ENCODE results near the gene PIPOX. TPM values are rescaled to one million over a fixed set of nuclear protein-coding genes. Genes with fewer than 3 reads are reported as not detected.

The PIPOX gene
- total and polyA plus RNA-seq, 2 of the 13 experiments (the other 11 are each of a cell fraction or from before 2014, with no cell fraction given): 87.3 to 154 TPM

- Histone ChIP-seq H3K4me3 (replicated peaks in 1 of 3; ENCODE audit: insufficient read depth in 1 of 3, low read depth in 2 of 3, low read length in 3 of 3) (peak overlapping the region; percentile 23 to 78 (median 63)), H2AFZ (ENCODE audit: low read length) (no peak overlapping the region), H4K20me1 (ENCODE audit: insufficient read depth, low read length) (no peaks in the 10 kb centered on the region), H3K36me3 (replicated peaks in 1 of 2; ENCODE audit: control insufficient read depth in 1 of 2, insufficient read depth in 2 of 2, low read length in 2 of 2) (peaks cover 3 to 7% of the 10 kb centered on the region in 2 experiments; a peak in 2 of 5 replicates), H3K4me1 (ENCODE audit: insufficient read depth, low read length) (peaks cover 80% of the 10 kb centered on the region), H3K27me3 (ENCODE audit: control insufficient read depth in 1 of 2, insufficient read depth in 2 of 2, low read length in 2 of 2) (peaks cover 0 to 7% of the 10 kb centered on the region in 2 experiments; a peak in 1 of 5 replicates), H3K9ac (ENCODE audit: insufficient read depth, low read depth, low read length) (peak overlapping the region; percentile 87), H3K79me2 (ENCODE audit: insufficient read depth, low read length) (peaks cover 33% of the 10 kb centered on the region), H3K9me3 (ENCODE audit: low read length) (no peaks in the 10 kb centered on the region), H3K27ac (ENCODE audit: extremely low read length, insufficient read depth, low read length) (peak overlapping the region; percentile 94), H3K4me2 (ENCODE audit: low read depth, low read length) (peak overlapping the region; percentile 93)
- no TSS peak for BruUV-seq (replicated peaks)
- WGBS (ENCODE audit: low lambda C conversion rate): 48% methylated on average over 11 of the region's 11 CpGs
- ATAC-seq: peak; percentile 47
- CTCF ChIA-PET (ENCODE audit: low intra/inter-chr PET ratio, low total read pairs): no interaction called here
- no peak for FAIRE-seq
- no peak for DNase-seq (ENCODE audit: low spot score)
- 0 out of 2 replicates have a peak, but pooled peaks have one; percentile 38 for TF ChIP-seq SP4 (CRISPR knock-in tag; IDR thresholded peaks at IDR 0.05)
- TF ChIP-seq ATF3 (CRISPR knock-in tag; IDR thresholded peaks at IDR 0.05): no peak
- no peak for TF ChIP-seq FIP1L1 (IDR thresholded peaks at IDR 0.05; ENCODE audit: borderline replicate concordance, insufficient read depth, low read depth, low read length)
- no peak for TF ChIP-seq ZNF773 (CRISPR knock-in tag; IDR thresholded peaks at IDR 0.05; ENCODE audit: borderline replicate concordance)
- TF ChIP-seq CCDC6 (CRISPR knock-in tag; IDR thresholded peaks at IDR 0.05): no peak
- TF ChIP-seq FOXO4 (CRISPR knock-in tag; conservative IDR thresholded peaks at IDR 0.05): no peak
- 0 out of 2 replicates have a peak, but pooled peaks have one; percentile 13 for TF ChIP-seq ZNF704 (CRISPR knock-in tag; IDR thresholded peaks at IDR 0.05; ENCODE audit: borderline replicate concordance)
- no peak for TF ChIP-seq ZNF749 (CRISPR knock-in tag; IDR thresholded peaks at IDR 0.05; ENCODE audit: borderline replicate concordance)
- POLR2A ChIA-PET: interaction anchor here (0.8 to 2.5 kb wide), 12 partner anchors 8 to 136 kb away, joined by 3 to 12 read pairs (median 3); partner anchors contain the start of gene PHF12
- in situ Hi-C loops (cut with HindIII; ENCODE audit: extremely low pct_ligation_motif_present, low pct_unique_long_range_greater_than_20kb) (no loop called here), intact Hi-C loops (cut with micrococcal nuclease; ENCODE audit: unreplicated experiment) (loop anchor here (2.0 to 5.0 kb wide), 2 partner anchors 35 to 77 kb away; no protein-coding TSS in a partner anchor)
Observed at GRCh38 chr17:29042026-29042678, 789 bp upstream of the PIPOX start.
